ENCODE measurements around the gene CEMP1. TPM values are rescaled to one million over a fixed set of nuclear protein-coding genes. Genes with fewer than 3 reads are reported as not detected.
A peak's percentile ranks its signal among the peaks of the same experiment; 100 is the strongest.
"Not testable (repeated sequence)": the region's sequence is repeated elsewhere in the genome, so short reads cannot be mapped to it uniquely, and the experiment has no call there.

The CEMP1 gene
- total and polyA plus RNA-seq, 5 donors from 2014 or later: 0.27 to 3.8 (median 3.7) TPM

DNA sequence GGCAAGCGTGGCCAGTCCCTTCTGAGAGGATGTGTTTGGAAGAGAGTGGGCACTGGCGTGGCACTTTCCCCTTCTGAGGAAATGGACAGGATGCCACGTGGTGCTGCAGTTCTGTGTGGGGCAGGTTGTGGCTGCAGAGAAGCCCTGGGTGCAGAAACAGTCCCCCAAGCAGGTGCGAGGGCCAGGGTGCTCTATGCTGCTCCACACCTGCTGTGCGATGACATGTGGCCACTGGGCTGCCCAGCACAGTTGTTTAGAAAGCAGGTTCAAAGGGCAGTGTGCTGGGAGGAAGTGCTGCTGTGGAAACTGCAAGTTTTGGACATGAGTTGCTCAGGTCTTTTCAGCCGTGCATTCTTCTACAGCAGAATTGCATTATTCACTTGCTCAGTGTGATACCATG is 10.2 kb upstream of the CEMP1 start:
- peaks cover 27% of the 10 kb centered on the region for H3K4me1 ChIP-seq (ENCODE audit: control insufficient read depth, insufficient read depth, low read length, poor library complexity, severe bottlenecking)
- peak overlapping the region; percentile 15 to 89 (median 53) for H3K4me3 Mint-ChIP-seq
- H3K4me1 Mint-ChIP-seq: peaks cover 4 to 61% (median 33%) of the 10 kb centered on the region in 4 donors
- H3K27ac Mint-ChIP-seq: peak overlapping the region in 2 of 3 donors; percentile 62 to 83
- H3K36me3 Mint-ChIP-seq; H3K27me3 ChIP-seq (ENCODE audit: control insufficient read depth, insufficient read depth, low read length); DNase-seq; H3K27ac ChIP-seq (ENCODE audit: insufficient read depth, low read length, poor library complexity, severe bottlenecking); H3K36me3 ChIP-seq (ENCODE audit: control insufficient read depth, insufficient read depth, low read length); H3K27me3 Mint-ChIP-seq; H3K9me3 ChIP-seq (ENCODE audit: control insufficient read depth in 2 of 2, low read length in 2 of 2); H3K9me3 Mint-ChIP-seq; H3K4me3 ChIP-seq (ENCODE audit: low read depth, low read length); ATAC-seq (ENCODE audit: low read depth in 2 of 2): not testable (repeated sequence)

- H3K27ac ChIP-seq (ENCODE audit: insufficient read depth, low read length, poor library complexity, severe bottlenecking); H3K9me3 ChIP-seq (ENCODE audit: control insufficient read depth in 2 of 2, low read length in 2 of 2); H3K9me3 Mint-ChIP-seq; H3K27me3 Mint-ChIP-seq; H3K36me3 ChIP-seq (ENCODE audit: control insufficient read depth, insufficient read depth, low read length); ATAC-seq (ENCODE audit: low read depth in 2 of 2); H3K36me3 Mint-ChIP-seq; H3K27me3 ChIP-seq (ENCODE audit: control insufficient read depth, insufficient read depth, low read length); DNase-seq; H3K4me3 ChIP-seq (ENCODE audit: low read depth, low read length): not testable (repeated sequence)
- peaks cover 4 to 58% (median 34%) of the 10 kb centered on the region in 4 donors for H3K4me1 Mint-ChIP-seq
- H3K4me3 Mint-ChIP-seq: peak overlapping the region; percentile 53 to 89 (median 58)
- peak overlapping the region in 2 of 3 donors; percentile 62 to 83 for H3K27ac Mint-ChIP-seq
- H3K4me1 ChIP-seq (ENCODE audit: control insufficient read depth, insufficient read depth, low read length, poor library complexity, severe bottlenecking): peaks cover 27% of the 10 kb centered on the region
These were observed 9.7 kb upstream of the CEMP1 start for GRCh38 chr16:2540912-2541311.

DNA sequence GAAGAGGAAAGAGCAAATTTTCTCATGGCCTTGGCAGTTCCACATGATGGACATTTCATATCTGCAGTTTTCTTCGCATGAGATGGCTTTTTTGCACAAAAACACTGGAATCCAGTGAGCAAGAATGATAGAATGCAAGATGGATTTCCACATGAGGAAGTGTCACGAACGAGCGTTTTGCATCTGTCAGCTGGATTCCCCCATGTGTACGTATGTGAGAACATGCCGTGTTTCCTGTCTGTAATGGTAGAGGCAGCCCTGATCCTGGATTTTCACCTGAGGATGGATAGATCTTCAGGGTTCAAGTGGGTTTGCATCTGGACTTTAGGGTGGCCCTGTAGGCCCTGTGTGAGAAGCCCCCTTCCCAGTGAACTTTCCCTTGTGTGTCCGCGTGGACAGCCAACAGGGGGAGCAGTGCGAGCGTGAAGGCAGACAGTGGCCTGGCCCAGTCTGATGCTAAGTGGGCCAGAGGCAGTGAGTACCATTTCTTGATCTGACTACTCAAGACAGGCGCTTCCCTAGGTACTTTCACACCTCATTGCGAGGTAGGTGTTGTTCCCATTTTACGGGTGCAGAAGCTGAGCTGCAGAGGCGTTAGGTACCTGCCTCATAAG is 8.7 kb upstream of the CEMP1 start:
- not testable (repeated sequence) for H3K36me3 Mint-ChIP-seq; H3K27me3 ChIP-seq (ENCODE audit: control insufficient read depth, insufficient read depth, low read length); DNase-seq; H3K4me3 ChIP-seq (ENCODE audit: low read depth, low read length); H3K9me3 ChIP-seq (ENCODE audit: control insufficient read depth in 2 of 2, low read length in 2 of 2); ATAC-seq (ENCODE audit: low read depth in 2 of 2); H3K27ac ChIP-seq (ENCODE audit: insufficient read depth, low read length, poor library complexity, severe bottlenecking); H3K27me3 Mint-ChIP-seq; H3K36me3 ChIP-seq (ENCODE audit: control insufficient read depth, insufficient read depth, low read length); H3K9me3 Mint-ChIP-seq
- H3K4me1 ChIP-seq (ENCODE audit: control insufficient read depth, insufficient read depth, low read length, poor library complexity, severe bottlenecking): peaks cover 27% of the 10 kb centered on the region
- Mint-ChIP-seq H3K27ac (peak overlapping the region in 1 of 3 donors; percentile 73), H3K4me1 (peaks cover 4 to 50% (median 31%) of the 10 kb centered on the region in 4 donors), H3K4me3 (peak overlapping the region; percentile 86 to 92 (median 88))

GRCh38 chr16:2539192-2539844 is 8.1 kb upstream of the CEMP1 start:
- DNase-seq: not testable (repeated sequence)
- peaks cover 4 to 47% (median 31%) of the 10 kb centered on the region in 4 donors for H3K4me1 Mint-ChIP-seq

DNA sequence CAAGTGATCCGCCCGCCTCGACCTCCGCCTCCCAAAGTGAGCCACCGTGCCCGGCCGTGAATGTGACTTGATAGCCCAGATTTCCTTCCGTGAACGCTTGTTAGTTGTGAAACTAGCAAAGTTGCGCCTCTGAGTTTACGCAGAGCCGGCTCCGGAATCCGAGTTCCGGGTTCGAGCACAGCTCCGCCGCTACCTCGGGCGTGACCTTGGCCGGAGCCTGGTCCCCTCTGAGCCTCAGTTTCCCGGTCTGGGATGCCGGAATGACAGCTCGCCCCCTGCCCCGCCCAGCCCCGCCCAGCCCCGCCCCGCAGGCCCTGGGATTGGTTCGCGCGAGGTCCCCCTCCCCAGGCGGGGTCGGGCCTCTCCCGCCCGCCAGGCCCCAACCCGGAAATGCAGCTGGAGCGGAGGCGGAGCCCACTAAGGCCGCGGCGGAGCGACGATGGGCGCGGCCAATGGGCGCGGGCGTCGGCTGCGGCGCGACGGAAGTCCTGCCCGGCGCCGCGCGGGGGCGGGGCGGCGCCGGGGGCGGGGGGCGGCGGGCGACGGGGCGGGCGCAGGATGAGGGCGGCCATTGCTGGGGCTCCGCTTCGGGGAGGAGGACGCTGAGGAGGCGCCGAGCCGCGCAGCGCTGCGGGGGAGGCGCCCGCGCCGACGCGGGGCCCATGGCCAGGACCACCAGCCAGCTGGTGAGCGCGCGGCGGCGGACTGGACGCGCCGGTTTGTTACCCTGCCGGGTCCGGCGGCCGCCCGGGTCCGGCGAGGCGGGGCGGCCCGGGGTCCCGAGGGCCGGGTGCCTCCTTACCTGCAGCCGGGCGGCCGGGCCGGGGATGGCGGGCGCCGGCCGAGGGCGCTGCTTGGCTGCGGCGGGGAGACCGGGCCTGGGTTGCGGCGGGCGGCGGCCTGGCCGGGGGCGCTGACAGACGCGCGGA is 6.5 kb upstream of the CEMP1 start, which contains the start of gene PDPK1:
PDPK1 (plus strand) TSS at position 571 of the 929 bp plus-strand sequence; CDS start at position 663, 92 bp downstream.
- ATAC-seq (ENCODE audit: low read depth in 2 of 2): peak; percentile 92
- H3K9me3 Mint-ChIP-seq: no peaks in the 10 kb centered on the region
- H3K4me1 ChIP-seq (ENCODE audit: control insufficient read depth, insufficient read depth, low read length, poor library complexity, severe bottlenecking): peaks cover 33% of the 10 kb centered on the region

More at GRCh38 chr16:2539192-2539844, 8.1 kb upstream of the CEMP1 start:
- not testable (repeated sequence) for H3K27ac ChIP-seq (ENCODE audit: insufficient read depth, low read length, poor library complexity, severe bottlenecking); H3K9me3 Mint-ChIP-seq; H3K27me3 ChIP-seq (ENCODE audit: control insufficient read depth, insufficient read depth, low read length); H3K27me3 Mint-ChIP-seq; H3K36me3 ChIP-seq (ENCODE audit: control insufficient read depth, insufficient read depth, low read length); H3K36me3 Mint-ChIP-seq; ATAC-seq (ENCODE audit: low read depth in 2 of 2); H3K9me3 ChIP-seq (ENCODE audit: control insufficient read depth in 2 of 2, low read length in 2 of 2)
- peak overlapping the region in 1 of 3 donors; percentile 73 for H3K27ac Mint-ChIP-seq
- Histone ChIP-seq H3K4me3 (ENCODE audit: low read depth, low read length) (peak overlapping the region; percentile 15), H3K4me1 (ENCODE audit: control insufficient read depth, insufficient read depth, low read length, poor library complexity, severe bottlenecking) (peaks cover 27% of the 10 kb centered on the region)
- H3K4me3 Mint-ChIP-seq: peak overlapping the region; percentile 86 to 92 (median 88)

GRCh38 chr16:2535625-2536013 is 4.4 kb upstream of the CEMP1 start:
- peak overlapping the region in 3 of 4 donors; percentile 21 to 92 (median 62) for H3K4me3 Mint-ChIP-seq
- H3K27ac Mint-ChIP-seq: no peak overlapping the region
- peaks cover 36% of the 10 kb centered on the region for H3K4me1 ChIP-seq (ENCODE audit: control insufficient read depth, insufficient read depth, low read length, poor library complexity, severe bottlenecking)

More for the DNA sequence above, 6.5 kb upstream of the CEMP1 start, which contains the start of gene PDPK1:
- Mint-ChIP-seq H3K4me1 (peaks cover 4 to 54% (median 31%) of the 10 kb centered on the region in 4 donors), H3K27me3 (peaks cover 4% of the 10 kb centered on the region), H3K27ac (peak within 1 kb of the TSS; percentile 69 to 94 (median 86)), H3K36me3 (no peaks in the 10 kb centered on the region), H3K4me3 (peak within 1 kb of the TSS; percentile 89 to 92 (median 90))
- Histone ChIP-seq H3K36me3 (ENCODE audit: control insufficient read depth, insufficient read depth, low read length) (no peaks in the 10 kb centered on the region), H3K4me3 (ENCODE audit: low read depth, low read length) (peak within 1 kb of the TSS; percentile 78), H3K27ac (ENCODE audit: insufficient read depth, low read length, poor library complexity, severe bottlenecking) (peak within 1 kb of the TSS; percentile 75), H3K9me3 (ENCODE audit: control insufficient read depth in 2 of 2, low read length in 2 of 2) (no peaks in the 10 kb centered on the region), H3K27me3 (ENCODE audit: control insufficient read depth, insufficient read depth, low read length) (no peaks in the 10 kb centered on the region)
- DNase-seq: peak; percentile 92 to 97 (median 95)

GRCh38 chr16:2534335-2534734 is 3.1 kb upstream of the CEMP1 start:
- not testable (repeated sequence) for H3K4me3 ChIP-seq (ENCODE audit: low read depth, low read length); H3K27me3 ChIP-seq (ENCODE audit: control insufficient read depth, insufficient read depth, low read length); H3K36me3 ChIP-seq (ENCODE audit: control insufficient read depth, insufficient read depth, low read length); H3K9me3 ChIP-seq (ENCODE audit: control insufficient read depth in 2 of 2, low read length in 2 of 2); H3K36me3 Mint-ChIP-seq; ATAC-seq (ENCODE audit: low read depth in 2 of 2); DNase-seq; H3K27ac ChIP-seq (ENCODE audit: insufficient read depth, low read length, poor library complexity, severe bottlenecking); H3K9me3 Mint-ChIP-seq
- H3K4me1 ChIP-seq (ENCODE audit: control insufficient read depth, insufficient read depth, low read length, poor library complexity, severe bottlenecking): peaks cover 30% of the 10 kb centered on the region
- Mint-ChIP-seq H3K4me1 (peaks cover 2 to 37% (median 22%) of the 10 kb centered on the region in 4 donors), H3K27me3 (peaks cover 15% of the 10 kb centered on the region), H3K4me3 (peak overlapping the region; percentile 74 to 92 (median 76)), H3K27ac (peak overlapping the region in 2 of 3 donors; percentile 85 to 93)

More at GRCh38 chr16:2535625-2536013, 4.4 kb upstream of the CEMP1 start:
- DNase-seq (no peak), ATAC-seq (ENCODE audit: low read depth in 2 of 2) (no peak)
- Mint-ChIP-seq H3K9me3 (no peaks in the 10 kb centered on the region), H3K36me3 (no peaks in the 10 kb centered on the region), H3K4me1 (peaks cover 4 to 47% (median 30%) of the 10 kb centered on the region in 4 donors), H3K27me3 (peaks cover 15% of the 10 kb centered on the region)
- no peak overlapping the region for H3K27ac ChIP-seq (ENCODE audit: insufficient read depth, low read length, poor library complexity, severe bottlenecking)
- no peaks in the 10 kb centered on the region for H3K9me3 ChIP-seq (ENCODE audit: control insufficient read depth in 2 of 2, low read length in 2 of 2)
- H3K27me3 ChIP-seq (ENCODE audit: control insufficient read depth, insufficient read depth, low read length): no peaks in the 10 kb centered on the region
- no peak overlapping the region for H3K4me3 ChIP-seq (ENCODE audit: low read depth, low read length)
- no peaks in the 10 kb centered on the region for H3K36me3 ChIP-seq (ENCODE audit: control insufficient read depth, insufficient read depth, low read length)

All from CD4-positive, CD25-positive, alpha-beta regulatory T cell (primary cell).